GM21576 (cell line): ENCODE measurements around the gene SFI1.
"Not testable (repeated sequence)": the region's sequence is repeated elsewhere in the genome, so short reads cannot be mapped to it uniquely, and the experiment has no call there.

Source experiments
- ATAC-seq: cut with Tn5 transposase; IDR thresholded peaks from one replicate; pipeline ENCODE4 v1.9.1; 2021; ENCODE audit warnings: mild to moderate bottlenecking, moderate library complexity; ENCODE audit not compliant: unreplicated experiment

Gene SFI1

GRCh38 chr22:31540966-31541365, 44.6 kb downstream of the SFI1 start:
- ATAC-seq, result no peak

DNA sequence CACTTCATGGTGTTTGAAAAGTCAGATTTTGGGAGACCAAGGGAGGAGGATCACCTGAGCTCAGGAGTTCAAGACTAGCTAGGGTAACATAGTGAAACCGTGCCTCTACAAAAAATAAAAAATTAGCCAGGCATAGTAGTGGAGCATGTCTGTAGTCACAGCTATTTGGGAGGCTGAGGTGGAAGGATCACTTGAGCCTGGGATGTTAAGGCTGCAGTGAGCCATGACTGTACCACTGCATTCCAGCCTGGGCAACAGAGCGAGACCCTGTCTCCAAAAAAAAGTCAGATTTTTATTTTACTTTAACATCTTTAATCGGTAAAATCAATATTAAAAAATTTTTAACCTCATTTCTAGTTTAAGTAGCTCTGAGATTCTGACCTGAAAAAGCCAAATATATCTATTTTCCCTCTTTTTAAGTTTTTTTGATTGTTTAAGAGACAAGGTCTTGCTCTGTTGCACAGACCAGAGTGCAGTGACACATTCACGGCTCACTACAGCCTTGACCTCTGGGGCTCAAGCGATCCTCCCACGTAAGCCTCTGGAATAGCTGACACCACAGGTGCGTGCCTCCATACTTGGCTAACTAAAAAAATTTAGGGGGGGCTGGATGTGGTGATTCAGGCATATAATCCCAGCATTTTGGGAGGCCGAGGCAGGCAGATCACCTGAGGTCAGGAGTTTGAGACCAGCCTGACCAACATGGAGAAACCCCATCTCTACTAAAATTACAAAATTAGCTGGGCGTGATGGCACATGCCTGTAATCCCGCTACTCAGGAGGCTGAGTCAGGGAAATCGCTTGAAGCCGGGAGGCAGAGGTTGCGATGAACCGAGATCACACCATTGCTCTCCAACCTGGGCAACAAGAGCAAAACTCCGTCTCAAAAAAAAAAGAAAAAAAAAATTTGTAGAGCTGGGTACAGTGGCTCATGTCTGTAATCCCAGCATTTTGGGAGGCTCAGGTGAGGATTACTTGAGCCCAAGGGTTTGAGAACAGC, 48.4 kb downstream of the SFI1 start:
- ATAC-seq, result no peak

GRCh38 chr22:31550871-31551370, 54.6 kb downstream of the SFI1 start:
- no peak for ATAC-seq

DNA sequence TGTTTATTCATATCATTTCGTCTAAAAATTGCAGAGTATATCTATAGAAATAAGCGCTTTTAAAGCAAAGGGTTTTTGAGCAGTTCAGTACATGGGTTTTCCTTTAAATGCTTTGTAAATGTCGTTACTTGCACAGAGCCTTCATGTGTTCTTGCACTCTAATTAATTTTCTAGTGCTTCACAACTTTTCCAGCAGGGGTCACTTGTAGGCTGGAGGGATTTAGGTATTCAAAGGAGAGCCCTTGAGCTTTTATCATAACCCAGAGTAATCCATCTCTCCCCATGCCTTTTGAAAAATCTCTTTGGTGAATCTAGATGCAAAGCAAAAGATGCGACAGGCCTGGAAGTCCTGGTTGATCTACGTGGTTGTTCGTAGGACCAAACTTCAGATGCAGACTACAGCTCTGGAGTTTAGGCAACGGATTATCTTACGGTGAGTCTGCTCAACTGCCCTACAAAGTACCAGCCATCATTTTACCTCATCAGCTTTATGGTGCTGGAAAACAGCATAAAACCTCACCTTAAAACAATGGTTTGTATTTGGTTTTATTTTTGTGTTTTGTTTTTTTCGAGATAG, 60.4 kb downstream of the SFI1 start:
- no peak for ATAC-seq

DNA sequence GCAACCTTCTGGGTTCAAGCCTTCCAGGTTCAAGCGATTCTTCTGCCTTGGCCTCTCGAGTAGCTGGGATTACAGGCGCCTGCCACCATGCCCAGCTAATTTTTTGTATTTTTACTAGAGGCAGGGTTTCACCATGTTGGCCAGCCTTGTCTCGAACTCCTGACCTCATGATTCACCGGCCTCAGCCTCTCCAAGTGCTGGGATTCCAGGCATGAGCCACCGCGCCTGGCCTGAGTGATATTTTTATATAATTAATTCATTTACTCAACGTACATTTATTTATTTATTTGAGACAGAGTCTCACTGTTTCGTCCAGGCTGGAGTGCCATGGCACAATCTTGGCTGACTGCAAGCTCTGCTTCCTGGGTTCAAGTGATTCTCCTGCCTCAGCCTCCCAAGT, 62.2 kb downstream of the SFI1 start:
- not testable (repeated sequence) for ATAC-seq

GRCh38 chr22:31561238-31561887, 65.0 kb downstream of the SFI1 start:
- ATAC-seq, result no peak

- no peak for ATAC-seq
Observed at GRCh38 chr22:31561970-31562369, 65.6 kb downstream of the SFI1 start.

DNA sequence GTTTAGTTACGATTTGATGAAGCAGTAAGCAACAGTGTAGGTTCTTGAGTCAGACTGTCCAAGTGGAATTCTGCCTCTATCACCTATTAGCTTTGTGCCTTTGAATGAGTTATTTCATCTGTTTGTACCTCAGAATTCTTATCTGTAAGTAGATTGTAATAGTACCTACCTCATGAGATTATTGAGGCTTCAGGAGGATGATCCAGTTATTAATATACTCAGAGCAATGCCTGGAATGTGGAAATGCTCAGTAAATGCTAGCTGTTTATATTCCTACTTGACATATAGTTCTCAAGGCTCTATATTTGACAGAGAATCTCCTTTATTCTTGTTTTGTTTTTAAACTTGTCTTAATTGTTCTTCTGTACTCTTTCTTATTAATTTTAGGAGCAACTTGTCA, 70.1 kb downstream of the SFI1 start:
- ATAC-seq, result no peak

GRCh38 chr22:31567196-31567595, 70.9 kb downstream of the SFI1 start:
- ATAC-seq, result no peak

- no peak for ATAC-seq
Observed at GRCh38 chr22:31567702-31568101, 71.4 kb downstream of the SFI1 start.

DNA sequence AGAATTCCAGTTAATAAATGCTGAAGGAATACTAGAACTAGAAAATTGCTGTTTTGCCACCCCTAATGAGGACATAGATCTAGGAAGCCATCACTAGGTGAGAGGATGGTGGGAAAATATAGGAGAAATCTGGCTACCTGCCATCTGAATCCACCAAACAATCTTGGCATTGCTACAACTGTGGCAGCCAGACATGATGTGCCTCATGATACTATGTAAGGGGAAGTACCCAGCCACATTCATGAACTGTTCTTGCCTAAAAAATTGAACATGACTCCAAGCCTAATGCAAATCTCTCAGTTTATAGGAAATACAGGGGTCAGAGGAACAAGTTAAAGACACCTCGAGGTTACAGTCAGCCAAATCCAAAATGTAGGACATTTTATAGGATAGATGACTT, 72.8 kb downstream of the SFI1 start:
- no peak for ATAC-seq

- no peak for ATAC-seq
Observed at GRCh38 chr22:31572939-31573338, 76.6 kb downstream of the SFI1 start.

DNA sequence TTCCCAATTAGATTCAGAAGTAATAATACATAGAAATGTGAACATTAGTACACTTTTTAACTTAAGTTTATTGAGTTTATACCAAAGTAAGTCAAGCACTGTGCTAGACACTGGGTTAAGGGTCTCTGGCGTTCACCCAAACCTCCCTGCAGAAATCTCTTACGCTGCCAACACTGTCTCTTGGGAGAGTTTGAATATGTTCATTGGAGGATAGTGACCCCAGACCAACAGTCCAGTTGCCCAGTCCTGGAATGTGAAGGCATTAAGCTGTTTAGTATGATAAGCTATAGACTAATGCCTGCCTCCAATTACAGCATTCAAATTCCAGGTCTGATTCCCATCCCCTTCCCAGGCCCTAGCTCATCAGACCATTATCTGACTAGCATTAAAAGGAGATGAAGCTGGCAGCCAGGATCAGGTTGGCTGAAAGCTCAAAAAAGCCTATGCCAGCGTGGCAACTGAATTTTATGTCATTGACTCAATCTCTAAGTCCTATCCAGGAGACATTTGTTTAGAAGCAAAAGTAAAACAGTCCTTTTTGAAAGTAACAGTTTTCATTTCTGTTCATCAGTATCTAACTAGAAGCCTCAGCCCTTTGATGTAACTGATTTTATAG, 77.8 kb downstream of the SFI1 start:
- ATAC-seq, result no peak

GRCh38 chr22:31575190-31575589, 78.9 kb downstream of the SFI1 start:
- ATAC-seq, result no peak

DNA sequence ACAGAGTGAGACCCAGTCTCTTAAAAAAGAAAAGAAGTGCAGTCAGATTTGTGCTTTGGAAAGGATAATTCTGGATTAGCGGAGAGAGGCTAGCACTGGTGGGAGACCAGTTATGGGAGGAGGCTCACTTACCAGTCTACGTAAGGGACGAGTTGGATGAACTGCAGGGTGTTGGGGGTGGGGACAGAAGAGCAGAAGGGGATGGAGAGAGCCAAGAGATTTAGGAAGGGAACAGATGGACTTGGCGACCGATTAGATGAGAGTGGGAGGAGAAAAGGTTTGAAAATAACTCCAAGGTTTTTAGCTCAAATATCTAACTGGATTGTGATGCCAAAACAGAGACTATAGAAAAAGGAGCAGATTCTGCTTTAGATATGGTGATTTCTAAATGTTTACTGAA, 81.4 kb downstream of the SFI1 start:
- no peak for ATAC-seq

GRCh38 chr22:31578171-31578570, 81.8 kb downstream of the SFI1 start:
- no peak for ATAC-seq

DNA sequence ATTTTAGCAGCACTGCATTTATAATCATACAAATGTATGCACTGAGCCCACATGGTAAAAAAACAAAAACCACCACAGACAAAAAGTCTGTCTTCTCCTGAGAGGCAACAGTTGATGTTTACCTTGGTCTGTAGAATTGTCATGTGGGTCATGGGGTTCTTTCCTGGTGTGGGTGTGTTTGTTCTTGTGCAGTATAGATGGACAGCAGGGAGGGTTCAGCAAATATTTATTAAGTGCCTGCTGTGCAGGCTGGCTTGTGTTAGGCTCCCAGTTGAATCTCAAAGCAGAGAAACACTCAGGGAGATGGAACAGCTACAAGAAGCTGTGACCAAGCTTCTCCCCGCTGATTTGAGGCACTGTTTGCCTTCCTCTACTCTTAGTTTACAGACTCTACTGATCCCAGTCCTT, 83.5 kb downstream of the SFI1 start:
- ATAC-seq, result no peak

DNA sequence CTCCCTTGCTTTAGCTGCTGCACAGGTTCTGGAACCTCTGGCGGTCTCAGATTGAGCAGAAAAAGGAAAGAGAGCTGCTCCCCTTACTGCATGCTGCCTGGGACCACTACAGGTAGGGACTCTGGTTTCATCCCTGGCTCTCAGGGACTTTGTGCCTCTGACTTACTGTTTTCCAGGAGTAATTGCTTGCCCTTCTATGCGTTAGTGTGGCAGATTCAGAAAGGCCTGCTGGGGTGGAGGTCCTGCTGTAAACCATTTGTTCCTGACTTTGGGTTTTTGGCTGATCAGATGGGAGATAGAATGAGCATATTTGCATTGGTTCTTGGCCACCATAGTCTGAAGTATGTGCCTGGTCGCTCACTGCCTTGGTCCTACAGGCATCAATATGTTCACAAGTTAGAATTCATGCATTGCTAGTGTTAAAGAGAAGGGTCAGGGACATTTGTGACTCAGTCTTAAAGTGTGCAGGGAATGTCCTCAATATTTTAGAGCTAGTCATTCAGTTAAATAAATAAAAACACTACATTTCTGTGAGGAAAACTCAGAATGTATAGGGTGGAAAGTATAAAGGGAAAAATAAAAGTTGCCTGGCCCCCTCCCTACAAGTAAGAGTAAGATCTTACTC, 87.6 kb downstream of the SFI1 start:
- ATAC-seq, result no peak

GRCh38 chr22:31584804-31585160, 88.4 kb downstream of the SFI1 start:
- no peak for ATAC-seq

GRCh38 chr22:31585161-31585859, 89.0 kb downstream of the SFI1 start:
- no peak for ATAC-seq
